Measurements from ENCODE around the gene CADM1.

GRCh38 chr11:115224551-115224950, 279.7 kb downstream of the CADM1 start:
- TF ChIP-seq, protein P1, sequence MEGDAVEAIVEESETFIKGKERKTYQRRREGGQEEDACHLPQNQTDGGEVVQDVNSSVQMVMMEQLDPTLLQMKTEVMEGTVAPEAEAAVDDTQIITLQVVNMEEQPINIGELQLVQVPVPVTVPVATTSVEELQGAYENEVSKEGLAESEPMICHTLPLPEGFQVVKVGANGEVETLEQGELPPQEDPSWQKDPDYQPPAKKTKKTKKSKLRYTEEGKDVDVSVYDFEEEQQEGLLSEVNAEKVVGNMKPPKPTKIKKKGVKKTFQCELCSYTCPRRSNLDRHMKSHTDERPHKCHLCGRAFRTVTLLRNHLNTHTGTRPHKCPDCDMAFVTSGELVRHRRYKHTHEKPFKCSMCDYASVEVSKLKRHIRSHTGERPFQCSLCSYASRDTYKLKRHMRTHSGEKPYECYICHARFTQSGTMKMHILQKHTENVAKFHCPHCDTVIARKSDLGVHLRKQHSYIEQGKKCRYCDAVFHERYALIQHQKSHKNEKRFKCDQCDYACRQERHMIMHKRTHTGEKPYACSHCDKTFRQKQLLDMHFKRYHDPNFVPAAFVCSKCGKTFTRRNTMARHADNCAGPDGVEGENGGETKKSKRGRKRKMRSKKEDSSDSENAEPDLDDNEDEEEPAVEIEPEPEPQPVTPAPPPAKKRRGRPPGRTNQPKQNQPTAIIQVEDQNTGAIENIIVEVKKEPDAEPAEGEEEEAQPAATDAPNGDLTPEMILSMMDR (IDR thresholded peaks at IDR 0.05; ENCODE audit: low read length) = no peak
- TF ChIP-seq EZH2 (optimal IDR thresholded peaks at IDR 0.05; ENCODE audit: low read depth, low read length) = no peak
